ENCODE measurements around the gene ERP27.
A peak's percentile ranks its signal among the peaks of the same experiment; 100 is the strongest.

ERP27 gene

DNA sequence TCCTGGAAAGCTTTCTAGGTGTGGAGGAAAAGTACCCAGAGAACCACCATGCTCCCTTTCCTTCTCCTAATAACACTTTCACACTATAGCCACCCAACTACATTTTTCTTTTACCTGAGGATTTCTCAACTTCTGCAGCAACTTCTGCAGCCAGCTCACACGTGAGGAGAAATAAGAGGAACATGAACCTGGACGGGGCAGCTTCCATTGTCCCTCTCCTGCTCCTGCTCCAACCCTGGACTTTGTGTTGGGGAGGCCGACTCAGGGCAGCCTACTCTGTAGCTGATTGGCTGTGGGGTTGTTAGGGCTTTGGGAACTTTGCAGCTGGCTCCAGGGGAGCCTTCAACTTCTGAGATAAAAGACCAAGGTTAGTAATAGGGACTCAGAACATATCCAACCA, at the start of gene ERP27:
TSS of gene ERP27 (minus strand) at position 237 of the 400 bp plus-strand sequence. CDS start at position 208, 29 bp downstream.
- DNase-seq: no peak

DNA sequence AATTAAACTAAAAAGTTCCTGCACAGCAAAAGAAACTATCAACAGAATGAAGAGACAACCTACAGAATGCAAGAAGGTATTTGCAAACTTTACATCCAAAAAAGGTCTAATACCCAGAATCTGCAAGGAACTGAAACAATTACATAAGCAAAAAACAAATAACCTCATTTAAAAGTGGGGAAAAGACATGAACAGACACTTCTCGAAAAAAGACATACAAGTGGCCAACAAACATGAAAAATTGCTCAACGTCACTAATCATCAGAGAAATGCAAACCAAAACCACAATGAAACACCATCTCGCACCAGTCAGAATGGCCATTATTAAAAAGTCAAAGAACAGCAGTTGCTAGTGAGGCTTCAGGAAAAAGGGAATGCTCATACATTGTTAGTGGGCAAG, 49.7 kb upstream of the ERP27 start:
- DNase-seq: peak; percentile 83

DNA sequence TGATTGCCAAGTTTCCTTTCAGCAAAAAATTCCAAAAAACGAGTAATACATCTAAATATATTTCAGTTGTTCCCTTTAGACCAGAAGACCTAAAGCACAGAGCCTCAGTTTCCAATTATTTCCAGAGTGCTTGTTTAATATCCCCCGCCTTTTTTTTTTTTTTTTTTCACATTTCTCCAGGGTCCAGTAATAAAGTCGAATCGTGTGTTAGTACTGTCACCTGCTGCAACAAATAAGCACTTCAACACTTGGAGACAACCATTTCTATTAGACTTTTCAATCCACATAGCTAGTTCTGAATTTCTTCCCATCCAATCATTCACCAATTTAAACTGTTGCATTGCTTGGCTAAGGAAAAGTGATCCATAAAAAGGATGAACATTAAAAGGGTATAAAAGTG, 48.1 kb upstream of the ERP27 start:
- DNase-seq: no peak

DNA sequence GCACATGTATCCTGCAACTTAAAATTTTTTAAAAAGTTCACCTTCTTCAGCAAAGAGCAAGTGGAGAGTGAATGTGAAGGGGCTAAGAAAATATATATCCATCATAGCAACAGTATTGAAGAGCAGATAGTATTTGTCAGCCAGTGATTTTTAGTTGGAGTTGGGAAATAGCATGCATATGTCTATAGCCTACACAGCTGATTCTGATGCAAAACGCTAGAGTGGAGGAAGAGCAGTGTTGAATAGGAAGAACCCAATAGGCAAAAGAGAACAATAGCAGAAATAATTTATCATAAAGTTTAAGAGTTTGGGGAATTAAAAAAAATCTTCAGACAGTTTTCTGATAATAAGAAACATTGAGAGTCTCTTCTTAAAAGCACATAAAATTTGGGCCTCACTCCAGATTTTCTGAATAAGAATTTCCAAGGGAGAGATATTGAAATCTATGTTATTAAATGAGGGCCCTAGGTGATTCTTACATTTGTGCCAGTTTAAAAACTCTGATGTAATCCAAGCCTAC, 46.5 kb upstream of the ERP27 start:
- DNase-seq: no peak

DNA sequence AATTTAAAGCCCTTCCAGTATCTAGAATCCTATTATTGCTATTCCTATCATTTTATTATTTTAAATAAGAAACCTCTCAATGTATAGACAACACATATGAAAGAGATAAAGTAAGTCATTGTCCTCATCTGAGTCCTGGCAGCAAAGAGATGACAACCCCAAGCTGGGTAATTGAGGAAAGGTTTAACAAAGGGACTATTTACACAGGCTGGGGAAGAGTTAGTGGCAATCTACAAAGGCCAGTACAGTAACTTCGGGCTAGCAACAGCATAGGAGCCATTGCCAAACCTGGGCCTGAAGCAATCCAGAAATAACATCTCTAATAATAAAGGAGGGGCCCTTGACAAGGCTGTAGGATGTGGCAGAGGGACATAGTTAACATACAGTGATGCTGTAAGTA, 45.7 kb upstream of the ERP27 start:
- no peak for DNase-seq

DNA sequence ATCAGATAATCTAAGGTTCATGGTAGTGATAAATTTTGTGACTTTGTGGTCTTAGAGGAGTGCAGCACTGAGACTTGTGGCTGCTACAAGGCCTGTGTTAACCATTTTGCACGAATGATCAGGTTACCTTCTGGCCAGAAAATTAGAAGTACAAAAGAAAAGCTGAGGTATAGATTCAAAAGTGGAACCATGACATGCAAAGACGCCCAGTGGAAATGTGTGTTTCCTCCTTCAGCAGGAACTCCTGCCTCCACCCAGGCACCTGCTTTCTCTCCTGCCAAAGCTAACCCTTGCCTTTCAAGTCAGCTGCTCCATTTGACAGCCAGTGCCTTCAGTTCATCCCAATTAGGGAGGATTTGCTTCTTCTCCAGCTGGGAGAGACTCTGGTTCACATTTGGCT, 44.7 kb upstream of the ERP27 start:
- DNase-seq: no peak

DNA sequence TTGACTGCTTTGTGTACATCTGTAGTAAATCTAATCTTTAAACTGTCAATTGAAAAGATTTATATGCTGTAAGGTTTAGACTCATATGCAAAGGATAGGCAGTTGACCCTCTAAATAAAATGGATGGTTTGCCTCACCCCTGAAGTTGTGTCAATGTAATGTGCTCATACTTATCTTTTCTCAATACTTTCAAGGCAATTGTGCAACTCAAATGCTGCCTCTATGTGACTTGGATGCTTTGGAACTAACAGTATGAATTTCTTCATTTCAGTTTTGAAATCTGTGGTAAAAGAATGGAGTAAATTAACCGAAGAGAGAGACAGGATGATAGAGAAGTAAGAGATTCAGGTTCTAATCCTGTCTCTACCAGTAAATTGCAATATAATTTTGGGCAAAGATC, 44.2 kb upstream of the ERP27 start:
- peak; percentile 91 for DNase-seq

DNA sequence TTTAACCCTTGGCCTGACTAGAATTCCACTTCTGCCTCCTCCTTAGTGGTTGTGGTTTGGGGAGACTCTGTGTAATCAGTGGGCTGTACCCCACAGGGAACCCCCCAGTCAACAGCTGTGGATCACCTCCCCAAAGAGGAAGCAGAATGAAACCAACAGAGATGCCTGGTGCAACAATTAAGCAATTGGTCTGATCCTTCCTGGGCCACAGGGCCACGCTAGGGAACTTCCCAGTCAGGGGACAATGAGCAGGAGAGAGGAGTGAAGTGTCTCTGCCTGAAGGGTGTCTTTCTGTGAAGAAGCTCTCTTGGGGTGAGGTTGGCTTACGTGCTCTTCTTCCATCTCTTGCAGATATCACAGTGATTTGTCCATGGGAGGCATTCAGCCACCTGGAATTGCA, 42.7 kb upstream of the ERP27 start:
- peak; percentile 92 for DNase-seq

DNA sequence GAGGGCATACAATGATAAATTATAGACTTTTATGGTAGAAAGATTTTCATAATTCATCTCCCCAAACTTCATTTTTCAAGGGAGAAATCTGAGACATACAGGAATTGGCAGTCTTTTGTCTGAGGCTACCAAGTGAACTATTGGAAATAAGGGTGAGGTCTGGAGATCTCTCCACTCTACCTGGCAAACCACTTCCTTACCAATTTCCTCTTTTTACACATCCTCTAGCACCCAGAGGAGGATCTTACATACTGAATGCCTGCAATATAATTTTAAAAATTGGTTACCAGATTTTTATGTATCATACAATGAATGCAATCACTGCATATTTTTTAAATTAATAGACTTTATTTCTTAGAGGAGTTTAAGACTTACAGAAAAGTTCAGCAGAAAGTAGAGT, 41.1 kb upstream of the ERP27 start:
- no peak for DNase-seq

DNA sequence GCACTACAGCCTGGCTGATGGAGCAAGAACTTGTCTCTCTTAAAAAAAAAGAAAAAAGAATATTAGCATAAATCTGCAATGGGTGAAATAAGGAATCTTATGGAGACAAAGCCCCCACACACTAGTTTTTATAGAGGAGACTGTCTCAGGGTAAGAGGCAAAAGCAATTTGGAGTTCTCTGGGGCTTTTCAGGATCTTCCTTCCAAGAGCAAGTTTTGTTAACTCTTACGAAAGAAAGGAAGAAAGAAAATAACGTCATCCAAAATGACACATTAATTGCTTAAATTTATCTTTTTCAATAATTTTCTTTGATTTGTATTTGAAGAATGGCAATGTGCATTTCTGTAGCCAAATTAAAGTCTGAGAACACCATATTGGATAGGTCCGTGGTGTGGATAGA, 38.3 kb upstream of the ERP27 start:
- peak; percentile 54 for DNase-seq

DNA sequence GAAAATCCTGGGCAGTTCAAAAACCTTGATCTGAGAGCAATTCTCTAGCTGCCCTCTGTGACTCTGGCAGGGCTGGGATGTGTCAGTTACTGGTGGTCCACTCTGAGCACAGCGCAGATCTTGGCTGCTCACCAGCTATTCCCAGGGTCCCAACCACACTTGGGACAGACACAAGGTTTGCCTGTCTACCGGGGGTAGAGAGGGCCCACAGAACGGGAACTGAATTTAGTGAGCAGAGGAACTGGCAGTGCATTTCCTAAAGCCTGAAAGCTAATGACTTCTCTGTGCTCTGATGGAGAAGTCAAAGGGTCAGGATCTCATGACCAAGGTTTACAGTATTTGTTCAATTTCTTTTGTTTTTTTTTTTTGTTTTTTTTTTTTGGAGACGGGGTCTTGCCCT, 37.1 kb upstream of the ERP27 start:
- peak; percentile 64 for DNase-seq

DNA sequence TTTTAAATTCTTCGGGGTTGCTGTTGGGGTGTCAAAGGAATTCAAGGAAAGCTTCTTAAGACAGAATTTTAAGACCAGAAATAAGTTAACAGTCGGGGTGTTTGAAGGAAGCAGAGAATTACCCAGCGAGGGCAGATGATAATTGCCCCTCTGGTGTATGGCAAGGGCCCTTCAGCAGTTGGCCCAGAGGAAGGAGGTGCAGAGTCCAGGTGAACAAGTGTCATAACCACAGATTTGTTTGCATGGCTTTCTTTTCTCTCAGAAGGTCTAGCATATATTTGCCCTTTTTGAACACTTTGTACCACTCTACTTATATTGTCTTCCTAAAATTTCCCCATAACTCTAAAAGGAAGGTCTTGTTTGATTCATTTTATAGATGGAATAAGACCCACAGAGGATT, 36.3 kb upstream of the ERP27 start:
- DNase-seq: no peak

DNA sequence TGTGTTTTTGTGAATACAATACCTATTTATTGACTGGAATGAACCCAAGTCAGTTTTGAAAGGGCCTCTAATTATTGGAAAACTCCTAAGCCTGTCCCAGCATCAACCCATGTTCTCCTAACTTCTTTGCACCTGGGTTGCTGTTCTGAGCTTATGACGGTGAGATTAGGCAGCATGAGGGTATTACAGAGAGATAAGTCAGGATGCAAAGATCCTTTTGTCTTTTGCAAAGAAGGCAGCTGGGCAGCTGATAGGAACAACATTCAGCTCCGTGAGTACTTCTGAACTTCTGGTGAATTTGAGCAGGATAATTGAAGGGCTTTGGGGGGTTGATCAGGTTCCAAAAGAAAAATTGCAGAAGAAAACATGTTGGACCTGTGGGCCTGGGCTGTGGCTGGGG, 34.5 kb upstream of the ERP27 start, which contains the start of gene PDE6H:
TSS of gene PDE6H (plus strand) at position 227 of the 400 bp plus-strand sequence. CDS start 4,971 bp downstream, outside the sequence.
- no peak for DNase-seq

DNA sequence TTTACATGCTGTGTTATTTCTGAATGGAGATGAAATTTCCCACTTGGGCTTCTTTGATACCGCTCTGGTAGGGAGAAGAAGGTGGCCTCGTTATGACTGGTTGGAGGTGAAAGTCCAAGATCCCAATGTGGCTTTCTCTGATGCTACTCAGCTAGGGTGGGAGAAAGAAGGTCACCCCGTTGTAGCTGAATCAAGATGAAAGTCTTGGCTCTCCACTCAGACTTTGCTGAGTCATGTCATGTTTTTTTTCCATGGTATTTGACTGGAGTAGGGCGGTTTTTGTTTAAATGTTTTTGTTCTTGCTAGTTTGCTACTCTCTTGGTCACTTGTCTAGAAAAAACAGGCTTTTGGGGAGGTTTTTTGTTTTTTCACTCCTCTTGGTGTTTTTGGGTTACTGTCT, 32.1 kb upstream of the ERP27 start:
- DNase-seq: no peak

DNA sequence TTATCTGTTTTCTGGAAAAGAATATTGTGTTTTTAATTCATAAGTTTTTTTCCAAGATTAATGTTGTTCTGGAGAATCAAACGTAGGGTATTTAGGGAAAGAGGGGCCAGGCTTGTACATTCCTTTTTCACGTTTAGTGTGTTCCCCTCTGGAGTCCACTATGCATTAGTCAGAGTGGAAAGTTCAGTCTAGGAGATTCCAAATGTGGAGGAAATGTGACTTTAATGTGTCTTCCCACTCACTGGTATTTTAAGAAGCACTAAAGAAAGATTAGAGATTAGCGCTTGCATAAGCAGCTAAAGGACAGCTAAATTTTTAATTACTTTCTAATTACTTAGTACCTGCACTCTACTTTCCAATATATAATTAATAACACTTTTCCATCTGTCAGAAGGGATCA, 30.1 kb upstream of the ERP27 start:
- no peak for DNase-seq

DNA sequence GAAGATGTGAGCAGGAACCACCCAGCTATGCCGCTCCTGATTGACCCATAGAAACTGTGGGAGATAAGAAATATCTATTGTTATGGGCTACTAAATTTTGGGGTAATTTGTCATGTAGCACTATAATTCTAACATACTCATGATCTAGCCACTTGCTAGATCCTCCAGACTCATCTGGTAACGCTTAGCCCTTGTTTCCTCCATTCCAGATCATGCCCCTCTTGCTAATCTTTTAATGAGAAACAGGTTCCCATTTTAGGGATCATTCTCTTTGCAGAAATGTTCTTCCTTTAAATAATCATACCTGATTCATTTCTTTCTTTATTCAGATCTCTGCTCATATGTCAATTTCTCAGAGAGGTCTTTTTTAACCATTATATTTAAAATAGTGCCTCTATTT, 26.9 kb upstream of the ERP27 start:
- no peak for DNase-seq

DNA sequence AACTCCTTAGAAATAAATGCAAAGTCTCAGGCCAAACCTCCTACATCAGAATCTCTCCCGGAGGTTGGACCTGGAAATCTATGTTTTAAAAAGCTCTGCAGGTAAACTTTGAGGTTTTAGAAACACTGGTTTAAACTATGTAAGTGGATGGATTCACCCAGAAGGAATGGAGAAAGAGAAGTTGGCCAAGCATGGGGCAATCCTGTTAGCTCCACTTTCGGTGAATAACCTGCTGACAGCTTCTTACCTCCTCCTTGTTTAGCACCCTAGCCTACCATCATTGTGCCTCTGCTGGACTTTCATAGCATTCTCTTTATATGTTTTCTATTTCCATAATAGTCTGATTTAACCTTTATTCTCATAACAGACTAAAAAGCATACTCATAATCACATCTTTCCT, 26.1 kb upstream of the ERP27 start:
- DNase-seq: no peak

DNA sequence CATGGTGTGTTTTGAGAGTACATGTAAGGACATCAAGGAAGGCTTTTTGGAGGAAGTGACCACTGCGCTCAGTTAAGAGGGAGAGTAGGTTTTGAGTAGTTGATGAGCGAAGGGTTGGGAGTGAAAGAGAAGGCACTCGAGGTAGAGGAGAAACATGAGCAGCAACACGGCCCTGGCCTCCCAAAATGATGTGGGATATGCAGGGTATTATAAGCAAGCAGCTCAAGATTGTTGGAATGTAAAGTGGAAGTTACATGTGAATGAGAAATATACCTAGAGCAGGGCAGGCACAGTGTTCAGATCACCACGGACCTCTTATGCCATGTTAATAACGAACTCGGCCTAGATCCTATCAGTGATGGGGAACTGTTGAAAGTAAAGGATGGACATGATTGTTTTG, 25.2 kb upstream of the ERP27 start:
- no peak for DNase-seq

DNA sequence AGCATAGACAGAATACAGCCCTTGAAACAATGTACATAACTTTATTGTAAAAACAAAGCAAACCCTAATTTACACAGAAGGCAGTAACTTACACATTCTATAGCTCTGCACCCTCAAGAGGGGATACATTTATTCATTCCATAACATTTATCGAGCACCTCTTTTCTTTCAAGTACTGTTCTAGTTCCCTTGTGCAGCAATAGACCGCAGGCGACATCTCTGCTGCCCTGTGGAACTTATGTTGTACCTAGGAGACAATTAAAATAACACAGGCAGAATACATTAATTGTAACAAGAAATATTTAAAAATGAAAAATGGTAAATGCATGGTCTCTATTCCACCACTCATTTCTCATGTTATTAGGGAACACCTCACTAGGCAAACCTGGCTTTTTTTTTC, 24.5 kb upstream of the ERP27 start:
- no peak for DNase-seq

DNA sequence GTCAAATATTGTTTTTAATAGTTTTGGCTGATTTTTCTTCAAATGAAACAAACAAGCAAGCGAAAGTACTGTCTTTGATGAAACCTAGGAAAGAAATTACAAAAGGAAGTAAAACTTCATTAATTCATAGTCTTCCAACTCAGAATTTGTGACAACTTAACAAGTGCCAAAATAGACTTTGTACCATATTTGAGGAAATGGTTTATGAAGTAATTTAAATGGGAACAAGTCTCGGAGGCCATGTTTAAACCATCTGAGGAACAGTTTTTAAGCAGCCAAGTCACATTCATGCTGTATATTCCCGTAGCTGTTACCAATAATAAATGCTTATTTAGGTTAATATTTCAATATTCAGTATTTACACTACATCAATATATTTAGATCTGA, 23.8 kb upstream of the ERP27 start:
- DNase-seq: peak; percentile 47

DNA sequence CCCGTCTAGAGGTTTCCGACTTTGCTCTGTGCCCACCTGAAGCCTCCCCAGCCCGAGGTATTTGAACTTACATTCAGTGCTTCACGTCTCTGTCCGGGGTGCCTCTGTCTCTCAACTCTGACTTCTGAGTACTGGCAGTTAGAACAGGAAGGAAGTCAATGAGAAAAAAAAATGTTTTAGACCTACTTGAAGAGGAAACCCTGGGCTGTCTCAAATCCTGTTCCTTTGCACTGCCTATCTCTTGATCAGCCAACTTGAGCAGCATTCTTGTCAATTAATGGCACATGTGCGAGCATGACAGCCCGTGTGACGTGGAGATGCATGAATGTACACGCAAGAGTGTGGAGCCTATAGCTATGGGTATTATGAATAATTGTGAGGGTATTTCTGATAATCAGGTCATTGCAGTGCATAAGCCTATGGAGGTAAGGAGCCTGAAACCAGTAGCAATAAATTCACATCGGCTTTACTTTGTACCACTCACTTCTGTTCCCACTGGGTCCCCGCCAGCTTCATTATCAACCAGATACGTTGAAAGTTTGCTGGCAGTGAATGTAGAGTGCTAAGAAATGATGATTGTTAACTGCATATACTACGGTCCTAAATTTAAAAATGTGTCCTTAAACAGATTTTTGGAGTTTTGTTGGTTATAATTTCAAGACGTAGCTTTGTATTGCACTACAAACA, 23.3 kb upstream of the ERP27 start, which contains the start of gene ARHGDIB:
TSS of gene ARHGDIB (minus strand) at position 136 of the 687 bp plus-strand sequence. CDS start 10,889 bp downstream, outside the sequence.
- peak; percentile 58 for DNase-seq

DNA sequence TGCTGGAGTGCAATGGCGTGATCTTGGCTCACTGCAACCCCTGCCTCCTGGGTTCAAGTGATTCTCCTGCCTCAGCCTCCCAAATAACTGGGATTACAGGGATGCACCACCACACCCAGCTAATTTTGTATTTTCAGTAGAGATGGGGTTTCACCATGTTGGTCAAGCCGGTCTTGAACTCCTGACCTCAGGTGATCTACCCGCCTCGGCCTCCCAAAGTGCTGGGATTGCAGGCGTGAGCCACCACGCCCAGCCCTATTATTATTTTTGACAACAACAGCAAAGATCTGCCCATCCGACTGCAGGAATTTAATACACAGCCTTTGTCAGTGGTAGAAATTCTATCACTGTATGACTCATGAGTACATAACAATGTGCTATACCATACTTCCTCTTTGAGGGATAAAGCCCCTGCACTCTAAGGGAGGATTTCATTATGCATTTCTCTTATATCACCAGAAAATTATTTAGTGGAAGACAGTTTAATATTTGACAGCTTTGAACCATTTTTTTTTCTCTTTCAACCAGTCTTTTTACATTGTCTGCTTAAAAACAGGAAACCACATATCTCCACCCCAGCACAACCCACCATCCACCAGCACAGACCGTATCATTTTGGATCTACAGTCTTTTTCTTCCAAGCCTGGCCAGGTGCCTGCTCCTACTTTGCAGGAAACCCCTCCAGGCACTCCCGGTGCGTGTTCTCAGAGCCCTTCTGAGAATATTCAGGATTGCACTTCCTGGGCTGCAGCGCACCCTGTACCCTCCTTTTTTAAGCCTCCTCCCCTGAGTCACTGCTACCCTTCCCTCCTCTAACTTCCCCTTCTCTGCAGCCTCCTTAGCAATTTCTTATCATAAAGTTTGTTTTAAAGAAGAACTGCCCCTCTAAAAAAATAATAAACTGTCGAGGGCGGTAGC, 22.5 kb upstream of the ERP27 start:
- peak; percentile 71 for DNase-seq

DNA sequence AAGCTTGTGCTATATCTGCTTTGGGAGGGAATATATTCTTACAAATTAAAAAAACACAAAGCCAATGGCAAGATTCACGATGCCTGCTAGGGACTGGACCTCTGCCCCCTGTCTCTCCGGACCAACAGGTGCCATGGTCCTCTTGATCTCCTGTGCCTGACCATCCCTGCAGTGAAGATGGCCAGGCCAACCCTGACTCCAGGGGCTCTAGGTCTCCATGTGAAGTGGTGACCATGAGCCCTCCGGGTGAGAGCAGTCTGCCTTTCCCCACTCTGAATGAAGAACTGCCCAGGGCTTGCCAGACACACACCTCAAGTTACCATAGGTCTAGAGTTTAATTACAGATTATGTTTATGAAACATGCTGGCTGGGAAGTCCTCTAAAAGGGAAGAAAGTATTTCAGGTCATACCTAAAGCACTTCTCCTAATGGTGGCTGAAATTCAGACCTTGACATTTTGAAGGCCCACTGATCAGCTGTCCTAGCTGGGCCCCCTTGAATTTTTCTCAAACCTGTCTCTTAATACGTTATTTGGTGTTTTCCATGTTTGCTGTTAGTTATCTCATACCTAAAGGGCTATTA, 21.7 kb upstream of the ERP27 start:
- no peak for DNase-seq
